Lung (tissue), 12 donors: ENCODE results near the gene CDC42. TPM values are rescaled to one million over a fixed set of nuclear protein-coding genes. Genes with fewer than 3 reads are reported as not detected.

Experiments used
- ATAC-seq: fragments of 200-7000 bp; cut with Tn5 transposase; one replicate; pipeline ENCODE4 v1.9.1; 2020; ENCODE audit warnings: moderate number of reproducible peaks; ENCODE audit not compliant: insufficient read depth, low FRiP score
- DNase-seq, 3 donors: peaks; one replicate each; pipeline ENCODE4 v3.0.0-alpha.2; 2013 to 2017
- H3K27ac ChIP-seq, 2 donors: one replicate each; pipeline ENCODE4 v1.5.1; 2013; ENCODE audit warnings: mild to moderate bottlenecking in 2 of 2, moderate library complexity in 2 of 2, control low read depth in 1 of 2, inconsistent platforms in 1 of 2, low read depth in 1 of 2, low read length in 1 of 2
- H3K27me3 ChIP-seq, 3 donors: one replicate each; pipeline ENCODE4 v1.5.1; 2013; ENCODE audit warnings: low read length in 2 of 3; ENCODE audit not compliant: control insufficient read depth in 3 of 3, insufficient read depth in 3 of 3
- H3K36me3 ChIP-seq, 4 donors: one replicate each; pipeline ENCODE4 v1.5.1; 2013; ENCODE audit warnings: low read length in 4 of 4, mild to moderate bottlenecking in 1 of 4, moderate library complexity in 1 of 4; ENCODE audit not compliant: control insufficient read depth in 4 of 4, insufficient read depth in 4 of 4
- H3K4me1 ChIP-seq, 5 donors: one replicate each; pipeline ENCODE4 v1.5.1; 2013; ENCODE audit warnings: low read length in 5 of 5, mild to moderate bottlenecking in 2 of 5, moderate library complexity in 1 of 5; ENCODE audit not compliant: control insufficient read depth in 5 of 5, insufficient read depth in 5 of 5
- H3K4me3 ChIP-seq: one replicate; pipeline ENCODE4 v1.5.1; 2013; ENCODE audit warnings: mild to moderate bottlenecking, control low read depth, moderate library complexity
- H3K9ac ChIP-seq, 2 donors: one replicate each; pipeline ENCODE4 v1.5.1; 2013; ENCODE audit warnings: low read length in 2 of 2, control low read depth in 1 of 2; ENCODE audit not compliant: insufficient read depth in 1 of 2
- H3K9me3 ChIP-seq, 4 donors: one replicate each; pipeline ENCODE4 v1.5.1; 2013; ENCODE audit warnings: low read length in 3 of 4, mild to moderate bottlenecking in 1 of 4, moderate library complexity in 1 of 4; ENCODE audit not compliant: control insufficient read depth in 4 of 4, insufficient read depth in 3 of 4
- WGBS, 2 donors: extraction: QIAGEN DNeasy Blood & Tissue Kit; methylation state at CpG; one replicate each; pipeline ENCODE4 v1.1.7; 2013; 5-methylcytosine and 5-hydroxymethylcytosine counted together
- polyA plus RNA-seq, 2 donors: library from polyadenylated mRNA; stranded (reverse); fragments of 200-250 nt; gene quantifications; one replicate each; pipeline ENCODE4 v1.2.1, GENCODE V29; 2013
- total RNA-seq, 2 donors: library from RNA; depleted of rRNA in 1 of 2; stranded (reverse); fragments of >200 nt in 1 of 2; gene quantifications; one replicate each; pipeline ENCODE4 v1.2.1, GENCODE V29; 2014 to 2021
- TF ChIP-seq, protein P1 (sequence below): IDR thresholded peaks from 2 replicates; pipeline ENCODE4 v1.5.1; 2012; ENCODE audit warnings: mild to moderate bottlenecking; ENCODE audit errors: control extremely low read depth, extremely low read depth
- donor health status: control.
- donor health status: control.
- donor health status: Bipolar disorder and iron deficiency.
- donor health status: healthy.
- donor health status: DM: yes; HTN: yes; CAD: no.

Gene CDC42
- total and polyA plus RNA-seq, 4 donors, result 137 to 231 (median 219) TPM

DNA sequence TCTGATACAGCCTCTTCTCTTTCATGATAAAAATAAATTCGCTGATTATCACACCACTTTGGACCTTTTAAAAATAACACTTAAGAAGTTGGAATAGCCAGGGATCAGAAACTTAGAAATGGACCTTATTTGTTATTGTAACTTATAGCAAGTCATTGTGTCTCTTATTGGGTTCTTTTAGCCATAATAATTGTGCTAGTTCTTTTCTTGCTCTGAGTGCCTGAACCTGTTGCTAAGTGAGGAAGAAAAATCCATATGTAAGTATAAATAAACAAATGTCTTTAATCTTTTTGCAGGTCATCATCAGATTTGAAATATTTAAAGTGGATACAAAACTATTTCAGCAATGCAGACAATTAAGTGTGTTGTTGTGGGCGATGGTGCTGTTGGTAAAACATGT lies 25.6 kb downstream of the CDC42 start:
- ATAC-seq (no peak), DNase-seq (peak in 2 of 3 donors; percentile 9 to 46)
- Histone ChIP-seq H3K4me1 (peaks cover 10 to 33% (median 19%) of the 10 kb centered on the region in 5 donors), H3K4me3 (no peak overlapping the region), H3K9me3 (no peaks in the 10 kb centered on the region), H3K27ac (no peak overlapping the region), H3K27me3 (no peaks in the 10 kb centered on the region), H3K9ac (no peak overlapping the region), H3K36me3 (peaks cover 8 to 20% (median 11%) of the 10 kb centered on the region in 4 donors)
- 66 to 81% methylated on average over 2 of the region's 2 CpGs for WGBS, 2 donors
- TF ChIP-seq, protein P1, sequence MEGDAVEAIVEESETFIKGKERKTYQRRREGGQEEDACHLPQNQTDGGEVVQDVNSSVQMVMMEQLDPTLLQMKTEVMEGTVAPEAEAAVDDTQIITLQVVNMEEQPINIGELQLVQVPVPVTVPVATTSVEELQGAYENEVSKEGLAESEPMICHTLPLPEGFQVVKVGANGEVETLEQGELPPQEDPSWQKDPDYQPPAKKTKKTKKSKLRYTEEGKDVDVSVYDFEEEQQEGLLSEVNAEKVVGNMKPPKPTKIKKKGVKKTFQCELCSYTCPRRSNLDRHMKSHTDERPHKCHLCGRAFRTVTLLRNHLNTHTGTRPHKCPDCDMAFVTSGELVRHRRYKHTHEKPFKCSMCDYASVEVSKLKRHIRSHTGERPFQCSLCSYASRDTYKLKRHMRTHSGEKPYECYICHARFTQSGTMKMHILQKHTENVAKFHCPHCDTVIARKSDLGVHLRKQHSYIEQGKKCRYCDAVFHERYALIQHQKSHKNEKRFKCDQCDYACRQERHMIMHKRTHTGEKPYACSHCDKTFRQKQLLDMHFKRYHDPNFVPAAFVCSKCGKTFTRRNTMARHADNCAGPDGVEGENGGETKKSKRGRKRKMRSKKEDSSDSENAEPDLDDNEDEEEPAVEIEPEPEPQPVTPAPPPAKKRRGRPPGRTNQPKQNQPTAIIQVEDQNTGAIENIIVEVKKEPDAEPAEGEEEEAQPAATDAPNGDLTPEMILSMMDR, result no peak

DNA sequence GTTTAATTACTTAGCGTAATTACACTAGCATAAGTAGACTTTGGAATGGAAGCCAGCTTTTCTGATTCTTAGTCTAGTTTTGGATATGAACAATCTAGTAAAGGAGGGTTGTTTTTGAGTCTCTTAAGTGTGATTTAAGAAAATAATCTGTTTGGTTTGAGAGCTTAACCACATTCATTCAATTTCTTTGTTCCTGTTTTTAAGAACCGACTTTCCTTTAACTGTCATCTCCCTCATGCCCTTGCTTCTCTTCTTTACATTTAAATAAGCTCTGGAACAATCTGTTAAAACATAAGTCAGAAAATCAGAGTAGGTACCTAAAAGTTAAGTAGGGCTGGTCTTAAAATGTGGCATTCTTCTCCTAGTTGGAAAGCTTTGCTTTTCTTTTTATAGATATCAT lies 27.7 kb downstream of the CDC42 start:
- Histone ChIP-seq H3K4me3 (no peak overlapping the region), H3K36me3 (peaks cover 11 to 20% (median 11%) of the 10 kb centered on the region in 4 donors), H3K4me1 (peaks cover 7 to 23% (median 14%) of the 10 kb centered on the region in 5 donors), H3K9ac (no peak overlapping the region), H3K27me3 (no peaks in the 10 kb centered on the region), H3K27ac (no peak overlapping the region), H3K9me3 (no peaks in the 10 kb centered on the region)
- WGBS, 2 donors, result 67 to 69% methylated on average over 2 of the region's 2 CpGs
- ATAC-seq (no peak), DNase-seq (no peak)
- TF ChIP-seq, protein P1, result no peak

DNA sequence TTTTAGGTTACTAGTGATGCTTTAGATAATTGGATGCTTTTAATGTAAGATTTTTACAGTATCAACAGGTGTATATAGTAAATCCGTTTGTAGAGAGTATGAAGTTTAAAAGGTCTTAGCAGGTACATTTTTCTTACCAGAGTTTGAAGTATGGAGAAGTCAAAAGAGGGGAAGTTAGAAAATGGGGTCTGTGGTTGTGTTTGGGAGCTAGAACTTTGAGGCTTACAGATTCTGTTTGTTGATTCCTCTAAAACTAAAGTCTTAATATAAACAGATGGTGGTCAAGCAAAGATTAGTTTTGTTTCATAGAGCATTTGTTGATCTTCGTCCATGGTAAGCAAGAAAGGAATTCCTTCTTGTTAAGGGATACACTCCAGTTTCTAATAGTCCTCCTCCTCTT lies 35.8 kb downstream of the CDC42 start:
- no peak overlapping the region for H3K27ac ChIP-seq
- WGBS, 2 donors, result 30 to 38% methylated on average over 2 of the region's 2 CpGs
- ATAC-seq, result no peak

More for the DNA sequence above, 35.8 kb downstream of the CDC42 start:
- Histone ChIP-seq H3K27me3 (no peaks in the 10 kb centered on the region), H3K36me3 (peaks cover 4 to 34% (median 21%) of the 10 kb centered on the region in 4 donors), H3K9ac (no peak overlapping the region), H3K9me3 (no peaks in the 10 kb centered on the region), H3K4me3 (no peak overlapping the region), H3K4me1 (peaks cover 0 to 29% (median 9%) of the 10 kb centered on the region in 5 donors)
- TF ChIP-seq, protein P1, result no peak
- no peak for DNase-seq
